CD4-positive, alpha-beta T cell treated with Interleukin-4 for 1 hour (primary cell): ENCODE results near the gene RIPK1.

Source experiments
- DNase-seq, 2 donors: peaks; one replicate each; pipeline ENCODE4 v3.0.0-alpha.2; 2020 to 2022

The RIPK1 gene

DNA sequence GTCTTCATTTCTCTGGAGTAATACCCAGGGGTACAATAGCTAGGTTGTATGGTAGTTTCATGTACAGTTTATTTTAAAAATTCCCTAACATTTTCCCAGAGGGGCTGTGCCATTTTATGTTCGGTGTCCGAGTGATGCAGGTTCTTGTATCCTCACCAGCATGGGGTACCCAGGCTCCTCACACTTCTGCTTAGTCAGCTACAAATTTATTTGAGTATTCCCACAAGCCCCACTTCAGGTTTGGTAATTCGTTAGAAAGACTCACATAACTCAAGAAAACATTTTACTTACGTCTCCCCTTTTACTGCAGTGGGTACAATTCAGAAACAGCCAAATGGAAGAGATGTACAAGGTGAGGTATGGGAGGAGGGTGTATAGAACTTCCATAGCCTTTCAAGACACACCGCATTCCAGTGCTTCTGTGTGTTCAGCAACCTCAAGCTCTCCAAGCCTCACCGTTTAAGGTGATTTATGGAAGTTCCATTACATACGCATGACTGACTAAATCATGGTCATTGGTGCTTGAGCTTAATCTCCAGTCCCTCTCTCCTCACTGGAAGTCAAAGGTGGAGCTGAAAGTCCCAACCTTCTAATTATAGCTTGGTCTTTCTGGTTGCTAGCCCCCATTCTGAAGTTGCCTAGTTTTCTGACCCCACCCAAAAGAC, 18.1 kb downstream of the RIPK1 start:
- DNase-seq = no peak

DNA sequence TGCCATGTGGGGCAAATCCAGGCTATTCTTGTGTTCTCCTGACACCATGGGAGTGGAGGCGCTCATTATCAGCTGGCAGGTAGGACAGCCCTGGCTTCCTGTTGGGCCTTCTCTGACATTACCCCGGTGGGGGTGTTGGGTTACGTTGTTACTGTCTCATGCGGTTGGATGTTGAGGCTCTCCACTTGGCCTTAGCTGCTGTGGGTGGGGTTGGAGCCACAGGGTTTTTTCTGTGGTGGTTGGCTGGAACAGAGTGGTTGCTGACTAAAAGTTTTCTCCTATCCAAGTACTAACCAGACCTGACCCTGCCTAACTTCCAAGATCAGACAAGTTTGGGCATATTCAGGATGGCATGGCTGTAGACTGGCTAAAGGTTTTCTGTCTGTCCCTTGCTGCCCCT, 20.2 kb downstream of the RIPK1 start:
- DNase-seq = peak in 1 of 2 donors; percentile 9

DNA sequence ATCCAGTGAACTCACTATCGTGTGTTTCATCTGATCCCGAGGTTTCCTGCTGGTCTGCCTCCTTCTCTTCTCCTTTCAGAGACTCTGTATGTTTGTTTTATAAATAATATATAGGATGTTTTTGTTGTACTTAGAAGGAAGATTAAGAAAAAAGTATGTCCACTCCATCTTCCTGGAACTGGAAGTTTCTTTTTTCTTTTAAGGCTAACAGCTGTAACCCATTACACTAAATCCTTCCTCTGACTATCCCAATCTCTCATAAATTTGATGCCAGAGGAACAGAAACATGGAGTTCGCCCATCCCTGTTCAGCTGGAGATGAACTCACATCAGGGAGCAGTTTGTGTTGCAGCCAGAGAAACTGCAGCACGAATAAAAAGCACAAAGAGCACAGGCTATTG, 20.7 kb downstream of the RIPK1 start:
- no peak for DNase-seq

DNA sequence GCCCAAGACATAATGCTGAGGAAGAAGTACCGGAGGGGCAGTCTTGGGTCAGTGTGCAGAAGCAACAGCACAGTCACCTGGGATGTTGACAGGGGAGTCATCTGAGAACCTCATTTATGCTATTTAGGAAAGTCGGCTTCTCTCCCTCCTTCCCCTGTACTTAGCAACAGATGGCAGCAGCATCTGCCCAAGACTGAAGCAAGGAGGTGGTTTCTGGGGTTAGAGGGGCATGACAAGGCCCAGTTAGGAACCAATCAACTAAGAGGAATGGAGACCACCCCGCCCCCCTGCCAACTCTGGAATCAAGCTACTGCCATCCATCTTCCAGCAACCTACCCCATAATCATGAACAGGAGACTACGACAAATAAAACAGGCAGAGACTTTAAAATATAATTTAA, 21.7 kb downstream of the RIPK1 start:
- no peak for DNase-seq

DNA sequence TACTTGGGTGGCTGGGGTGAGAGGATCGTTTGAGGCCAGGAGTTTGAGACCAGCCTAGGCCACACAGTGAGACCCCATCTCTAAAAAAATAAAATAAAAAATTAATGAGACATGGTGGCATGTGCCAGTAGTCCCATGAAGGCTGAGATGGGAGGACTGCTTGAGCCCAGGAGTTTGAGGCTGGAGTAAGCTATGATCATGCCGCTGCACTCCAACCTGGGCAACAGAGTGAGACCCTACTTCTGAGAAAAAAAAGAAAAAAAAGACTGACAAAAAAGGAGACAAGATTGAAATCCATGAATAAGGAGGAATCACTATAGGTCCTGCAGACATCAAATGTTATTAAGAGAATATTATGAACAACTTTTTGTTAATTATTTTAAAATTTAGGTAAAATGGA, 26.5 kb downstream of the RIPK1 start:
- DNase-seq = no peak

DNA sequence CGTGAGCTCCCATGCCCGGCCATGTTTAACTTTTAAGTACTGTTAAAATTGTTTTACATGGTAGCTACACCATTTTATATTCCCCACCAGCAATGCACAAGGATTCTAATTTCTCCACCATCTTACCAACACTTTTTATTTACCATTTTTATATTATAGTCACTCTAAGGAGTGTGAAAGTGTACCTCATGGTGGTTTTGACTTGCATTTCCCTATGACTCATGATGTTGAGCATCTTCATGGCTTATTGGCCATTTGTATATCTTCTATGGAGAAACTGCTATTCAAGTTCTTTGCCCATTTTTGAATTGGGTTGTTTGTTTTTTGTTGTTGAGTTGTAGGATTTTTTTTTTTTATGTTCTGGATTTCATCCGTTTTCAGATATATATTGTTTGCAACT, 34.6 kb downstream of the RIPK1 start:
- DNase-seq = no peak

DNA sequence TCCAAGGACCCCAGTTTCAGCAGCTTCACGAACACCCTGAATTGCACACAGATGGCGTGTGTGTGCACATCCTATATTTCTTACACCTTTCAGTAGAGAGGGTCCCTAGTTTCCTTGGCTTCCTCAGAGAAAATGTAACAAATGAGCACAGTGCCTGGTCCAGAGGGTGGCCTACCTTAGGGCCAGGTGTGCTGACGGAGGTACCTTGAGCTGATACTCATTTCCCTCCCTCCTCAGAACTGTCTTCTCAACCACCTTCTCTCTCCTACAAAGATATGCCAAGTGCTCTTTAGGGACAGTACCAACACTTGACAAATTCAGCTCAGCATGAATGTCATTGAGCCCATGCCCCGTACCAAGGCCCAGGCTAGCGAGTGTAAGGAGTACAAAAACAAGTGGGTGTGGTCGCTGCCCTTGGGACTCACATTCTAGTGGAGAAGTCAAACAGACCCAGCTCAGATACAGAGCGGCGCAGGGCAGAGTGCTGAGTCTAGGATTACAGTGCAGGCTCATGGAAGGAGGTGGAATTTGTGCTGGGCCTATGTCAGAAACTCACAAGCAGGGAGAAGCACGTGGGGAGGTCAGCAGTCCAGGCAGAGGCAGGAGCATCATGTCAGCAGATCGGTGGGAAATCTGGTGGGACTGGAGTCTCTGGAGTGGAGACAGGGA, 40.6 kb downstream of the RIPK1 start:
- no peak for DNase-seq

DNA sequence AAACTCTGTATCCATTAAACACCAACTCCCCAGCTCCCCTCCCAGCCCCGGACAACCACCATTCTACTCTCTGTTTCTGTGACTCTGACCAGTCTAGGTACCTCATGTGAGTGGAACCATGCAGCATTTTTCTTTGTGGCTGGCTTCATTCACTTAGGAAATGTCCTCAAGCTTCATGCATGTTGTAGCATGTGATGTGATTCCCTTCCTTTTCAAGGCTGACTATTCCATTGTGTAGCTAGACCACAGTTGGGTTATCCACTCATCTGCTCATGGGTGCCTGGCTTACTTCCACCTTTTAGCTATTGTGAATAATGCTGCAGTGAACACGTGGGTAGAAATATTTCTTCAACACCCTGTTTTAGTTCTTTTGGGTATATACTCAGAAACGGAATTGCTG, 41.5 kb downstream of the RIPK1 start:
- no peak for DNase-seq

DNA sequence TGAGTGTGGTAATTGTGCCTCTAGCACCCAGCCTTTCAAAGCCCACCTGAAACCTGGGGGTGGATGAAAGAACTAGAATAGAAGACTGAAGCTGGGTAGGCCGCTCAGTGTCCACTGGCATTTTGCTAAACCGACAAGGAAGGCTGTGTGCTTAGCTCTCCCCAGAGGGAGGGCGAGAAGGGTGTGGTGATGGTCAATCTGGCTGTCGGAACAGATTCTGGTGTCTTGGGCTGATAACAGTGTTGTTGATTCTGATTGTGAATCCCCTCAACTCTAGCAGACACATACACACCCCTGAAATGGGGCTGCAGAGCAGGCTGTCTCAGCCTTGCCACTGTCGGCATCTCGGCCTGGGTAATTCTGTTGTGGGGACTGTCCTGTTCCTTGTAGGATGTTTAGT, 46.1 kb downstream of the RIPK1 start:
- DNase-seq = no peak

DNA sequence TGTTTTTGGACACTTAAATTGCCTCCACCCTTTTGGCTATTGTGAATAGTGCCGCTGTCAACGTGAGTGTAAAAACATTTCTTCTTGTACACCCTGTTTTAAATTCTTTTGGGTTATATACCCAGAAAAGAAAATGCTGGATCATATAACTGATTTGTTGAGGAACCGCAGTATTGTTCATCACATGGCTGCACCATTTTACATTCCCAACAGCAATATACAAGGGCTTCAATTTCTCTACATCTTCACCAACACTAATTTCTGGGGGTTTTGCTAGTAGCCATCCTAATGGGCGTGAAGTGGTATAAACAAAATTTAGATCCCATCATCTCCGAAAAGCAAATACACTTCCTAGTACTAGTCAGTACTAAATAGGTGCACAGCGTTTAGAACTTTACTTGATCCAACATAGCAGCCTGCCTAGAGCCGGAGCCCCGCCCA, 49.6 kb downstream of the RIPK1 start:
- no peak for DNase-seq

DNA sequence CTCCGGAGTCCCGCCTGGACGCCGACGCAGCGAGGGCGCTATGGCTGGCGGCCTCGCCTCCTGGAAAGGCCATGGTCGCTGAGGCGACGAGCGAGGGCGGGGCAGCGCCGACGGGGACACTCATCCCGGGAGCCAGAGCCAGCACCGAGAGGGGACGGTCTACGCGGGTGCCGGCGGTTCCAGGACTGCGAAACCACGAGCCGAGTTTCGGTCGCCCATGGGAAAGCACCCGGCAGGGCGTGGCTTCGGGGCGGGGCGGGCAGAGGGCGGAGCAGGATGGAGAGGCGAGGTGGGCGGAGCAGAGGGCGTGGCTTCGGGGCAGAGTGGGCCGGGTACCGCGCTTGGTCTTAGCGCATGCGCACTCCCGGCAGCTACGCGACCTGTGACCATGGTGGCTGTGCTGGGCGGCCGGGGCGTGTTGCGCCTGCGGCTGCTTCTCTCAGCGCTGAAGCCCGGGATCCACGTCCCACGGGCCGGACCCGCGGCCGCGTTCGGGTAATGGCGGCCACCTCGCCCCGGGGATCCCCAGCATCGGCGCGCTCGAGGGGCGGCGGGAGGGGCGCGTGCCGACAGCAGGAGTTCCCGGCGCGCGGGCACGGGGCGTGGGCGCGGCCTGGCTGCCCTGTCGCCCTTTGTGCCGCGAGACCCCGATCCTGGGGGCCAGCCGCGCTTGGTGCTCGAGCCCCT, 50.2 kb downstream of the RIPK1 start, which contains the start of gene BPHL:
Gene BPHL (plus strand): TSS at position 359 of the 687 bp plus-strand sequence. CDS start 30 bp downstream, at position 389.
- DNase-seq = peak; percentile 97 to 98

DNA sequence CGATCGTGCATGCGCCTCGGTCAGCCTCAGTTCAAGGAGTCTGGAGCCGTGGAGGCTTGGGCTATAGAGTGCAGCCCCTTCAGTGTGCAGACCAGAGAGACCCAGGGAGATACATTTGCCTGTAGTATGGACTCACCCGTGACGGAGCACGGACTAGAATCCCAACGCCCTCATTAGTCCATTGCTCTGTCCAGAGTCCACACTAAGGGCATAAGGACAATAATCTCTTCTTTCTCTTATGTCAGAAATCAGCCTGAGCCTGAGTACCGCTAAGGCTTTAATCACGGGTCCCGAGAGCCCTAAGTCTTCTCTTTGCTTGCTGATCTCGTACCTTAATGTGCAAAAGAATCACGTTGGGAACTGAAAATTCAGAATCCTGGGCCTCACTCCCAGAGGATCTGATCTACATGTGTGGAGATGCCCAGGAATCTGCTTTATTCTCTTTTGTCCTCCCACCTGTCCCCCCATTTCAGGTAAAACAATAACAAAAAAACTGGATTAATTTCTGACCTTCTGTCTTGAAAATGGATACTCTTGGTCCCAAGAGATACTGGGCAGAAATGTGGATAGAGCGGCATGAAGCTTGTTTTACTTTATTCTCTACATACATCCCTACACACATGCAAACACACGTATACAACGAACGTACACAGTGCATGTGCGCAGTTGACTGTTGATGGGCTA, 50.9 kb downstream of the RIPK1 start:
- no peak for DNase-seq

DNA sequence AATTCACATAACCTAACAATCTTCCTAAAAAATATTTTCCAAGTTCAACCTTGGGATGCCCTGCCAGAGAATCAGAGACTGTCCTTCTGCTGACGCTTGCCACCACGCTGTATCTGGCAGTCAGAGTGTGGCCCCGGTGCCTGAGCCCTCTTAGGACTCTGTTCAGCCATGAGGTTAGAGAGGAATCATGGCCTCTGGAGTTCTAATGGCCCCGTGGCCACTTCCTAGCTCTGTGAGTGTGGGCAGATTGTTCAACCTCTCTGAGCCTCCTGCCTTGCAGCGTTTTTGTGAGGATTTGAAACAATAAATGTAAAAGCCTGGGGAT, 52.4 kb downstream of the RIPK1 start:
- DNase-seq = no peak

DNA sequence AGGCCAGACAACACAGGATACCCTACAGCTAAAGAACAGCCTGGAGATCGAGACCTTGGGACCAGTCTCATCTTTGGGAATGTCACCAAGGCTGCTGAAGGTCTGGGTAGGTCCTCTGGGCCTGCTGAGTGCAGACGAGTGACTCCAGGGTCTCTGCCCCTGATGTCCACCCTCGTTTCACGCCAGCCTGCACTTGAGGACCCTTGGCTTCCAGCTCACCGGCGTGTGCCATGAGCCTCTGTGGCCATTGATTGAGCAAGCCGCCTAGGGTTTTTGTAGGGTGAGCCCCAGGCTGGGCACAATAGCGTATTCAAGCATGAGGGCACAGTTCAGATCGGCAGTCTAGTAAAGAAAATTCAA, 54.5 kb downstream of the RIPK1 start:
- no peak for DNase-seq

DNA sequence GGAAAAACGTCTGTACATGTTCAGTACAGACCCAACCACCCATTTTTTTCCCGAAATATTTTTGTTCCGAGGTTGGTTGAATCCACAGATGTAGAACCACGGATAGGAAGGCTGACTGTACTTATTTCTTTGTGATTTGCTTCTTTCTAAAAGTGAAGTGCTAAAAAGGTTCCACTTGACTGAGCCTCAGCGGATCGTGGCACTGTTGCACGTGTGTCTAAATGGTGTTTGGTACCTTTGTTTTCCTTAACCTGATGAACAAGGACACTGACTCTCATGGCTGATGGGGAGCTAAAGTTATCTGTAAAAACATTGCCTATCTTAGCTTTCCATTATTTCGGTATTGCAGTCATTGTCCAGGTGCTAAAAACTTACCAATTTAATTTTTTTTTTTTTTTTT, 56.4 kb downstream of the RIPK1 start:
- no peak for DNase-seq

DNA sequence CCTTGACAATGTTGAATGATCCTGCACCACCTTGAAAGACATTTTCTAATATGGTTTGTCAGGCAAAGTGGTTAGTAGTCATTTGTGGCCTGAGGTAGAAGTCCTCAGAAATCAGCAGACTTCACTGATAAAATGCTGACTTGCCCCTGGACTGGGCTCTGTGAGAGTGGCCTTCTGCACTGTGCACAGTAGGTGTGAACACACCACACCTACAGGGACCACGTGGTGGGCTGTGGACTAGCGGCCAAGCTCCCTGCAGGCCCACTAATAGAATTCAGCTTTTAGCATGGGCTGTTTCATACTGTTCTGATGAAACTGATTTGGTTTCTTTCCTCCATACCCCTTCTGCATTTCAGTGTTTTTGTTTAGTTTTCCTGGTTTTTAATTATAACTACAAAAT, 57.5 kb downstream of the RIPK1 start:
- DNase-seq = no peak

DNA sequence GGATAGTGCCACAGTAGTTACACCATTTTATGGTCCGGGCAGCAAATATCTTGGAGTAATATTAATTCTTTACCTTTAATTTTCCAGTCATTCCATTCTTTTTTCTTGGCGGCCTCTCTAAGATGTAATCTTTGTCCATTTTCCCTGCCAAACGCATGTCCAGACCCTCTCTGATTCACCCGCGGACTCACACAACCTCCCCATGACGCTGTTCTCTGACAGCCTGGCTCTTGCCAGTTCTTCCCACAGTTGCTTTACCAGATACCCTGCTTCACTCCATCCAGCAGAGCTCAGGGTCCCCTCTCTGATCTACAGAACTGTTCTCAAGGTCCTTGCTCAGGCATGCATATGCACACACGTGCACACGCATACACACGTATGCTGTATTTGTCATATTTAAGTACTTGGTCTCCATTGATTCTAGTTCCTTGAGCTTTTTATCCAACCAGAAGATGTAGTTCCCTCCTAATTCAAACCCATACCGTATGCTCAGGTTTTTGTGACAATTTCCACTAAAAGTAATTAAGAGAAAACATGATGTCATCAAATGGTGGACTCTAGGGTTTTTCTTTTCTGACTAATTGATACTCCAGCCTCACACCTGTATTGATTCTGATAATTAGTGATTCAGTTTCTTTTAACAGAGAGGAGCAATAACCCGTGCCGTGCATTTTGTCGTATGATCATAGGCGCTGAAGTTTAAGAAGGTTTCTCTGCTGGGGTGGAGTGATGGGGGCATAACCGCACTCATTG, 60.2 kb downstream of the RIPK1 start:
- DNase-seq = no peak

DNA sequence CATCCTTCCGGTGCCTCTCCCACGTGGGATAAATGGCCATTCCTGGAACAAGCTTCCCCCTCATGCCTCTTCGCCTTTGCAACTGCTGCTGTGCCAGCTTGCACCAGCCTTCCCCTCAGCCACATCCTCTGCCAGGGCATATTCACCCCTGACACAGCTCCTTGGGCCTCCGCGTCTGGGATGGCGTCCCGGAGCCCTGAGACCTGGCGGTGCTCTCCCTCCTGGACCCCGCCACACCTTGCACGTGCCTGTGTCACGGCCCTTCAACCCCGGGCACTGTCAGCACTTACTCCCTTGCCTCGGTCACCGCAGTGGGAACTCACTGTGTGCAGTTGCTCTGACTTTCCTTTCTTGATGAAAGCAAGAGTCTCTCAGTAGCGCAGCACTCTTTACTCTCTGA, 63.4 kb downstream of the RIPK1 start:
- no peak for DNase-seq

DNA sequence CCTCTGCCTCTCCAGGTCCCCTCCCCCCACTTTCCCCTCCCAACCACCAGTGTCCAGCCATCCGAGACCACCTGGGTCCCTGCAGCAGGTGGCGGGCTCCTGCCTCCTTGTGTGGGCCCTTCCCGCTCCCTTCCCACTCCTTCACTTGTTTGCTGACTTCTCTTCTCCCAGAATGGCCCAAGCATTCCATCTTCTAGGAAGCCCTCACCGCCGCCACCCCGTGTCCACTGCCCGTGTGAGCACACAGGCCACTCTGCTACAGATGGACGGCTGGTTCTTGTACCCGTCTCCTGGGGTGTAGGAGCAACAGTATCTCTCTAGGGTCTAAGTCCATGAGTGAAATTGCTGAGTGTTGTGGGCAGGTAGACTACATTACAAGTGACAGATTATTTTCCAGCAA, 65.2 kb downstream of the RIPK1 start:
- no peak for DNase-seq

DNA sequence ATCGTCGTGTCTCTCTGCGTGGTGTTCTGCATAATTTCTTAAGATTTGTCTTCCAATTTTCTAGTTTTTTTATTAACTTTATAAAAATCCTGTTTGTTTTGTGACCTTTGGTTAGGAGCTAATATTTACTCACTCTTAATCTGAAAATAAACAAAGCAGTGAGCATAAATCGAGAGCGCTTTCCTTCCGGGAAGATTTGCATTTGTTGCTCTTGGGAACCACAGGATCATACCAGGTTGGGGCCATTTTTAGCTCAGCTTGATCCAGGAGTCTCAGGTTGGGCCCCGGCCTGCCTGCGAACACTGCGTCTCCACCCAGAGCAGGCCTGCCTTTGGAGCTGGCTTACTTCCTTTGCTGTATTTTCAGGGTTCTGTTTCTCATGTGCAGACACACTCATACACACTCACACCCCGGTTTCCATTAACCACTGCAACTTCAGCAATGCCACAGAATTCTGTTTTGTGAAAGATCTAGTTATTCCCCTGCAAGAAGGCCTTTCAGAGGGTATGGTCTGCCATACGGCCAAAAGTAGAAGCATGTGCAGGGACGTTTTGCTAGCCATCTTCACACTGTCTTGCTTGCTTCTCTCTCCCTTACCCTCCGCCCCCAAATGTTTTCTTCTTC, 67.5 kb downstream of the RIPK1 start:
- DNase-seq = no peak

DNA sequence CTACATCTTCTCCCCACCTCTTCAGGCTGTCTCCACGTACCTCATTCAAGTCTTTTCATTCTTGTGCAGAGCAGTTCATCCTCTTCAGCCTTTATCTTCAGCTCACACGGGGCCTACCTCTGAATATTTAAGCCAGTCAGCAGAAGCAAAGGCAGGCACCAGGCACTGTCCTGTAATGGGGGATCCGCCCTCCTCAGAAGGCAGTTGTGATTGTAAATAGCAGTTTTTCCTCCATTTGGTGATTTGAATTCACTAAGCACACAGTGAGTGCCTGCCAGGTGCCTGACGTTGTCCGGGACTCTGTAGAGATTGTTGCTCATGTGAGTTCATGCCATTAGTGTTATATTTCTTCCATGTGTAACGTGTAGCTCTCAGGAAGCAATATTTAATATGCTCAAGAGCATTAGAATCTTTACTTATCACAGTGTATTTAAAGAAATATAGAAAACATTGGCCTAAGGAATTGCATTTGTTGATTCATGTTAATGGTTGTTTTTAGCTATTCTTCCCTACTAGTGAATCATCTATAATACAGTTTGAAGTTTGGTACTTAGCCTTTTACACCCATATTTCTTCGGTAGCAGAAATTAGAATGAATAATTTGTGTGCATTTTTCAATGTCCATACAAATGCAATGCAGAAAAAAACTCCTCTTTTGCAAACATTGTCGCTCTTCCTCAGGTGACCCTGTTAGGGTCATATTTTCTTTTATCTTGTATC, 68.2 kb downstream of the RIPK1 start:
- DNase-seq = no peak
